IPS-20b (cell line): ENCODE measurements around the gene CEP131.

Experiments
- H3K27ac ChIP-seq: one replicate; pipeline ENCODE4 v1.5.1; 2013; ENCODE audit warnings: low read length
- H3K27me3 ChIP-seq: 2 replicates; pipeline ENCODE4 v1.6.1; 2013; ENCODE audit warnings: mild to moderate bottlenecking, low read length, inconsistent platforms; ENCODE audit not compliant: insufficient read depth
- H3K36me3 ChIP-seq: 2 replicates; pipeline ENCODE4 v1.6.1; 2013; ENCODE audit warnings: low read depth, mild to moderate bottlenecking, inconsistent platforms, low read length, moderate library complexity; ENCODE audit not compliant: insufficient read depth
- H3K4me1 ChIP-seq: 2 replicates; pipeline ENCODE4 v1.6.1; 2013; ENCODE audit warnings: mild to moderate bottlenecking, control low read depth, inconsistent platforms, low read length, moderate library complexity; ENCODE audit not compliant: insufficient read depth
- H3K4me3 ChIP-seq: 2 replicates; pipeline ENCODE4 v1.5.1; 2013; ENCODE audit warnings: mild to moderate bottlenecking, low read length, inconsistent platforms
- H3K9ac ChIP-seq: 2 replicates; pipeline ENCODE4 v1.6.1; 2013; ENCODE audit warnings: low read depth, mild to moderate bottlenecking, inconsistent platforms, low read length, moderate library complexity
- H3K9me3 ChIP-seq: 2 replicates; pipeline ENCODE4 v1.6.1; 2013; ENCODE audit warnings: mild to moderate bottlenecking, low read depth, low read length, inconsistent platforms; ENCODE audit not compliant: insufficient read depth

CEP131 gene

GRCh38 chr17:81242421-81243332, 19.9 kb upstream of the CEP131 start:
- H3K4me1 ChIP-seq, result peaks cover 4% of the 10 kb centered on the region; the same call in 1 of the 2 replicates
- peaks cover 5% of the 10 kb centered on the region for H3K36me3 ChIP-seq

DNA sequence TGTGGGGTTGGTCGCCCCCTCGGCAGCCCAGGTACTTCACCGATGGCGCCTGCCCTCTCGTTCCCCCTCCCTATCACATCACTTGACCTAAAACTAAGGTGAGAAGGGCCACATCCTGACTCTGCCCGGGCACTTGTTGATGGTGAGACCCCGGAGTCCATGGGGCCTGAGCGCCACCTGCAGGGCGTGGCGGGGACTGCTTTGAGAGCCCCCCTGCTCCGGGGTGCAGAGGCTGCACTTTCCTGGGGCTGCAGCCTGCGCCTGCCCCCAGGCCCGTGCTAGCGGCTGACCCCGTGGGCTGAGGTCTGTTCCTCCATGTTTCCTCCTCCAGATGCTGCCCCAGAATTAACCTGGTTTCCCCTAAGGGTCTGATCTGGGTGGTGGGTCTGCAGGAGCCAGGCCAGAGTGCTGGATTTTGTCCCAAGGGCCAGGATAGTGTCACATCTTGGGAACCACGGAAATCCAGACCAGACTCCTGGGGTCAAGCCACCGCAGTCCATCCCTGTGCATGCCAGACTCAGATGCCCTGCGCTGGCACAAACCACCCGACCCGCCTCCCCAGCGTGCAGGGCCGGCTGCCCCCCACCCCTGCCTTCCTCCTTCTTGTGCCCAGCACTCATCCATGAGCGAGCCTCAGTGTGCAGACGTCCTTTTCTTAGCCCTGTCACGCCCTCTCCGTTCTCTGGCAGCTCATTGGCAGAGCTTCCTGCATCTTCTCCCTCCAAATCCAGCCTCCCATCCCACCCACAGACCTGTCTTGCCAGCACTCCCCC, 19.1 kb upstream of the CEP131 start:
- Histone ChIP-seq H3K36me3 (peaks cover 5% of the 10 kb centered on the region), H3K27ac (no peak overlapping the region), H3K9ac (no peak overlapping the region), H3K4me3 (no peak overlapping the region), H3K27me3 (no peaks in the 10 kb centered on the region), H3K9me3 (no peaks in the 10 kb centered on the region), H3K4me1 (peaks cover 5% of the 10 kb centered on the region; the same call in 1 of the 2 replicates)

More at GRCh38 chr17:81242421-81243332, 19.9 kb upstream of the CEP131 start:
- H3K27ac ChIP-seq, result no peak overlapping the region
- no peaks in the 10 kb centered on the region for H3K9me3 ChIP-seq
- H3K4me3 ChIP-seq, result no peak overlapping the region
- H3K9ac ChIP-seq, result no peak overlapping the region
- H3K27me3 ChIP-seq, result no peaks in the 10 kb centered on the region

DNA sequence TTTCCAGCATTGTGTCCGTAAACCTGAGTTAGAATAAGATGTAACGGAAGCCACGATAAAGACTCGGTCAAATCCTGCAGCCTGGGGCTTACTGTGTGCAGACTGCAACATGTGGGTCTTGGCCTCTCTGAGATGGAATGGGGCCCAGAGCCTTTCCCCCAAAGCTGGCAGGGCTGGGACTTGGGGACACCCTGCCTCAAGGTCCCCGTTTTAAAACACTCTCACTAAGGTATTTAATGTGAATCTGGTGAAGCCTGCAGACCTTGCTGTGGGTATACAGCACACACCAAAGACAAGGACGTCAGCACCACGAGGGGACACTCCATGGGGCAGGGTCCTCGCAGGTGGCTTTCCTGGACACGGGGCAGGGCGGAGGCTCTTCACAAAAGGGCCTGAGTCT, 18.4 kb upstream of the CEP131 start:
- peaks cover 5% of the 10 kb centered on the region; the same call in 1 of the 2 replicates for H3K4me1 ChIP-seq
- no peak overlapping the region for H3K27ac ChIP-seq
- no peaks in the 10 kb centered on the region for H3K9me3 ChIP-seq
- no peaks in the 10 kb centered on the region for H3K27me3 ChIP-seq
- no peak overlapping the region for H3K4me3 ChIP-seq
- H3K36me3 ChIP-seq, result peaks cover 5% of the 10 kb centered on the region
- H3K9ac ChIP-seq, result no peak overlapping the region

DNA sequence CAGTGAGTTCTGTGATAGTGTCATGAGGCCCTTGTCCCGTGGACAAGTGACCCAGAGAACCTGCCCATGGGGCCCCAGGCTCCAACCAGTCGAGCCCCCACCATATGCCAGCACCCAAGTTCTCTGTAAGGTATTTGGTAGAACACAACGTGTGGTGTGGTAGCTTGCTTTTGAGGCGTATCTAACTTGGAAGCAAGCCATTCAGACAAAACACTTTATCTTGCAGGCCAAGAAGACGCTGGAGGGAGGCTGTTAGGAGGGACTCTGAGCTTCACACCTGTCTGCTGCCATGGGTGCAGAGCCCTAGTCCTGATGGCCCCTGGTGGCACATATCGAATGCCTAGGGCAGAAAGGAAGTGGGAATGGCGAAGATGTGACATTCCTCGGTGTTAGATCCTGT, 18.0 kb upstream of the CEP131 start:
- Histone ChIP-seq H3K4me3 (no peak overlapping the region), H3K9ac (no peak overlapping the region), H3K36me3 (peaks cover 5% of the 10 kb centered on the region), H3K27ac (no peak overlapping the region), H3K27me3 (no peaks in the 10 kb centered on the region), H3K9me3 (no peaks in the 10 kb centered on the region), H3K4me1 (peaks cover 5% of the 10 kb centered on the region; the same call in 1 of the 2 replicates)

DNA sequence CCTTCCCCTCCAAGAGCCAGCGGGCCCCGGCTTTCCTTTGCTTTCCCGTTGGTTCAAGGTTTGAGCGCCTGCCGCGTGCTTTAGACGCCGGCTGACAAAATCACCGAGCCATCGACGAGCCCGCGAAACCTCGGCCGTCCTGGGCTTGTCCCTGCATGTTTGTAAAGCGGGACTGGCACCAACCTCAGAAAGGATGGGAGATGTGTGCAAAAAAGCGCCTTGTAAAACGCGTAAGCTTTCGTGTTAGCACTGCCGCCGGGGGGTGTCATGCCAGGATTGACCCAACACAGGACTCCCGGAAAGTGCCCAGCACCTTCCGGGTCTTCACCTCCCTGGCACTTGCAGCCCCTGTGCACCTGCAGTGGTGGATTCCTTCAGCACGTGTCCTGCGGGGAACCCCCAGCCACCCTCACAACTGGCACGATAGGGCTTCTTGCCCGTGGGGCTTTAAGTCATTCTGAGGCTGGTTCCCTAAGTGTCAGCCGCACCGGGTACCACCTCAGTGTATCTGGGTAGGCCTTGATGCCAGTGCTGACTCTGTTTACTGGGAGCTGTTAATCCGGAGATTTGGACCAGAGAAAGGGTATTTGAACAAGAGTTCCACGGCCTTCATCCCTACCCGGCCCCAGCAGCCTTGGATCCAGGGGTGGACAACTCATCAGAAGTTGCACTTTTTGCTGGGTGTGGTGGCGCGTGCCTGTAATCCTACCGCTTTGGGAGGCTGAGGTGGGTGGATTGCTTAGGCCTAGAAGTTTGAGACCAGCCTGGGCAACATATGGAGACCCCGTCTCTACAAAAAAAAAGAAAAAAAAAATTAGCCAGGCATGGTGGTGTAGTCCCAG, 17.2 kb upstream of the CEP131 start:
- peak overlapping the region; percentile 92 for H3K9ac ChIP-seq
- peak overlapping the region; percentile 95 for H3K4me3 ChIP-seq
- peak overlapping the region; percentile 46 for H3K27ac ChIP-seq
- H3K36me3 ChIP-seq, result peaks cover 5% of the 10 kb centered on the region
- H3K4me1 ChIP-seq, result peaks cover 5% of the 10 kb centered on the region; the same call in 1 of the 2 replicates
- no peaks in the 10 kb centered on the region for H3K9me3 ChIP-seq
- no peaks in the 10 kb centered on the region for H3K27me3 ChIP-seq

- Histone ChIP-seq H3K9me3 (no peaks in the 10 kb centered on the region), H3K36me3 (peaks cover 5% of the 10 kb centered on the region), H3K4me1 (peaks cover 5% of the 10 kb centered on the region; the same call in 1 of the 2 replicates), H3K27ac (peak within 1 kb of the TSS; percentile 46), H3K9ac (peak within 1 kb of the TSS; percentile 92), H3K4me3 (peak within 1 kb of the TSS; percentile 95), H3K27me3 (no peaks in the 10 kb centered on the region)
Measured at GRCh38 chr17:81238815-81239713, 16.3 kb upstream of the CEP131 start, which contains the start of the genes NDUFAF8 and TEPSIN. Gene NDUFAF8, plus strand, starts transcription at chr17:81239318. Its CDS starts 46 bp downstream, at chr17:81239364. Gene TEPSIN, minus strand, starts transcription at chr17:81239055. Its CDS starts 22 bp downstream, at chr17:81239033.

DNA sequence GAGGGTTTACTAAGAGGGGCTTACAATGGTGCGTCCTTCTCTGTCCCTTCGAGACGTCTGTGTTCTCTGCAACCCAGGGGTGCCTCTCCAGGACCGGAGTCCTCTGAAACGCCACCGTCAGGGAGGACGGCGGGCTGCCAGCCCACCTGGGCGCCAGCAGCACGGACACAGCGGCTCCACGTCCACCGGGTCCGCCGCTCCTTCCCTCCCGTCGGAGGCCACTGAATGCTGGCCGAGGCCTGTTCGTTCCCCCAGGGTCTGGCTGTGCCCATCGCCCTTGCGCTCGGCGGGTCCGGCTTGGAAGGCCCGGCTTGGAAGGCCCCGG, 15.7 kb upstream of the CEP131 start:
- peak overlapping the region; percentile 95 for H3K4me3 ChIP-seq
- no peak overlapping the region for H3K27ac ChIP-seq
- no peaks in the 10 kb centered on the region for H3K27me3 ChIP-seq
- H3K4me1 ChIP-seq, result peaks cover 5% of the 10 kb centered on the region; the same call in 1 of the 2 replicates
- peaks cover 5% of the 10 kb centered on the region for H3K36me3 ChIP-seq
- peak overlapping the region; percentile 80 for H3K9ac ChIP-seq
- no peaks in the 10 kb centered on the region for H3K9me3 ChIP-seq

DNA sequence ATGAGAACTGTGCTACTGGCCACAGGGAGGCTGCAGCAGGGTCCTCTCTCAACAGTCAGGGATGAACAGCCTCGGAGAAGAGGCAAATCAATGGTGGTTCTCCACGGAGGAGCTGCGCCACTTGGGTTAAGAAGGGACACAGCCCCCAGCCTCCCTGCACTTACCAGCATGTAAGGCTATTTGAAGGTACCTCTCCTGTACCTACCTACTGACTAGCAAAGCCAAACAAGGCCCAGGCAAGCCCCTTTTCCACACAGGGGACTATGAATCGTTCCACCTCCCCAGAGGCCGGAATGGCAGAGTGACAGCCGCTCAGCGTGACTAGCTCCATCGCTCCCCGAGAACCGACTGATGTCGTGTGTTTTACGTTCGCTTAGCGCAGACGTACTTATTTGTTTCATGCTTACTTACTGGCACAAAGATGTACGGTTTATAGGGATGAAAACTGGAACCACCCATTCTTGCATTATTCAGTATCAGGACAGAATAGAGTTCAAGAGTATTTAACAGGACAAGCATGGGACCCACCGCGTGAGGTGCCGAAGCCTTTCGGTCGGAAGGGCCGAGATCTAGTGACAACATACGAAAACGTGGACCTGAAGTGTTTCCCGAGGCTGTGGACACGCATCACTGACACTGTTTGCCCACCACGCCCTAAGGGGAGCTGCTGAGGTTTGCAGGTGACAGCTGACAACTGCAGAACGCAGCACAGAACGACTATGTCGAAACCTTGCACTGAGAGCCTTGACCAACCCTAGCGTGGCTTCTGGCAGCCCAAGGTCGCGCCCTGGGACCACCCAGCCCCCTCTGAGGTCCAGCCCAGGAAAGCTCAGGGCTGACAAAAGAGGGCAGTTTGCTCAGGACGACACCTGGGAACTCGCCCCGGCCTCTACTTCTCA, 15.1 kb upstream of the CEP131 start:
- Histone ChIP-seq H3K27ac (no peak overlapping the region), H3K9ac (peak overlapping the region; percentile 80; the same call in 1 of the 2 replicates)

GRCh38 chr17:81236784-81237183, 14.0 kb upstream of the CEP131 start:
- Histone ChIP-seq H3K9me3 (no peaks in the 10 kb centered on the region), H3K27ac (no peak overlapping the region), H3K4me1 (peaks cover 5% of the 10 kb centered on the region; the same call in 1 of the 2 replicates), H3K36me3 (peaks cover 5% of the 10 kb centered on the region), H3K9ac (no peak overlapping the region), H3K27me3 (no peaks in the 10 kb centered on the region), H3K4me3 (no peak overlapping the region)

More for the DNA sequence above, 15.1 kb upstream of the CEP131 start:
- H3K4me1 ChIP-seq, result peaks cover 5% of the 10 kb centered on the region; the same call in 1 of the 2 replicates
- H3K27me3 ChIP-seq, result no peaks in the 10 kb centered on the region
- peak overlapping the region; percentile 95 for H3K4me3 ChIP-seq
- H3K9me3 ChIP-seq, result no peaks in the 10 kb centered on the region
- H3K36me3 ChIP-seq, result peaks cover 5% of the 10 kb centered on the region
